Stimulated activated CD8-positive, alpha-beta memory T cell treated with anti-CD3 and anti-CD28 coated beads, Interleukin-2, amount 100 ng/mL, for 48 hours (primary cell): ENCODE data around the gene IL17B.
A peak's percentile ranks its signal among the peaks of the same experiment; 100 is the strongest.
"Not testable (repeated sequence)": the region's sequence is repeated elsewhere in the genome, so short reads cannot be mapped to it uniquely, and the experiment has no call there.

Source experiments
- DNase-seq, 2 donors: peaks; one replicate each; pipeline ENCODE4 v3.0.0-alpha.2; 2020; ENCODE audit warnings: low read depth in 2 of 2

IL17B gene

GRCh38 chr5:149400304-149400703, 21.2 kb upstream of the IL17B start:
- DNase-seq = no peak

DNA sequence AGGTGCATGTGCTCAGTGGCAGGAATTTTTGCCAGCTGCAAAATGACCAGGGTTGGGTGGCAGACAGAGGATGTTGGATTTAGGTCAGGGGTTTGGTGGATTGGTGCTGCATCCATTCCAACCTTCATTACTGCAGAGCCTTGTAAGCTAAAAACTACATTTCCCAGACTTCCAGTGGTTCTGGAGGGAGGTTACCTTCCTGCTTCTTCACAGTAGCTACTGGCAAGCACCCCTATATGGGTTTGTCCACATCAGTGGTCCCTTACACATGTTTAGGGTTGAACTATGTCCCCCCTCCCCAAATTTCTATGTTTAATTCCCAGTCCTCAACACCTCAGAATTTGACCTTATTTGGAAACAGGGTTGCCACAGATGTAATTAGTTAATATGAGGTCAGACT, 20.7 kb upstream of the IL17B start:
- no peak for DNase-seq

DNA sequence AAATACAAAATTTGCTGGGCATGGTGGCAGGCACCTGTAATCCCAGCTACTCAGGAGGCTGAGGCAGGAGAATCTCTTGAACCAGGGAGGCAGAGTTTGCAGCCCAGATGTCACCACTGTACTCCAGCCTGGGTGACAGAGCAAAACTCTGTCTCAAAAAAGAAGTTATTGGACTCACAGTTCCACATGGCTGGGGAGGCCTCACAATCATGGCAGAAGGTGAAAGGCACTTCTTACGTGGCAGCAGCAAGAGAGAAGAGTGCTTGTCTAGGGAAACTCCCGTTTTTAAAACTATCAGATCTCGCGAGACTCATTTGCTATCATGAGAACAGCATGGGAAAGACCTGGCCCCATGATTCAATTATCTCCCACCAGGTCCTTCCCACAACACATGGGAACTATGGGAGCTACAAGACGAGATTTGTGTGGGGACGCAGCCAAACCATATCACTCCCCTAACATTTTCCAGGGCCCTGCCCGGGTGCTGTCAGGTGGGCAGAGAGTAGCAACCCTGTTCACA, 19.7 kb upstream of the IL17B start:
- not testable (repeated sequence) for DNase-seq

DNA sequence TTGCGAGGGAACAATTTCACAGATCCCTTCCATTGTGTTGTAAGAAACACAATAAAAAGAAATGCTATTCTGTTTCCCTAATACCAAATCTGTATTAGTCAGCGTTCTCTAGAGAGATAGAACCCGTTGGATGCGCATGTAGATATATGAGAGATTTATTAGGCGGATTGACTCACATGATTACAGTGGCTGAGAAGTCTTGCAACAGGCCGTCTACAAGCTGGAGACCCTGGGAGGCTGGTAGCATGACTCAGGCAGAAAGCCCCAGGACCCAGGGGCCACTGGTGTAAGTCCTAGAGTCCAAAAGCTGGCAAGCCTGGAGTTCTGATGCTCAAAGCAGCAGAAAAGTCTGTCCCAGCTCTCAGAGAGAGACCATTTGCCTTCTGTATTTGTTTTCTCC, 18.4 kb upstream of the IL17B start:
- no peak for DNase-seq

GRCh38 chr5:149394996-149395395, 15.9 kb upstream of the IL17B start:
- not testable (repeated sequence) for DNase-seq

GRCh38 chr5:149392718-149393117, 13.6 kb upstream of the IL17B start:
- DNase-seq = no peak

DNA sequence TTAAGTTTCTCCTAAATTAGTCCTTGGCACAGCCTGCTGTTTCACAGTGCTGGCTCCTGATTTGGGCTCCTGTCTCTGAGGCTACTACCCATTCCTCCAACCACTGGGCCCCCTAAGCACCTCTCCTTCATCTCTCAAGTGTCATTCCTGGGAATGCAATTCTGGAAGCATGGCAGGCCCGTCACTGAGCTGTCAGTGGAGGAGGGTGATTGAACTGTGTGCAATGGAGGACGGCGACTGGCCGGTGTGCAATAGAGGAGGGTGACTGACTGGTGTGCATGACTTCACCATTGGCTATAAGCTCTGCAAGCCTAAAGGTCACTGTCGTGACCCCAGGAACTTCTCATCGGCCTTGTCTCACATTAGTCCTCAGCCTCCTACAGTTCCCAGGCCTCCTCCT, 12.4 kb upstream of the IL17B start:
- DNase-seq = no peak

- DNase-seq = not testable (repeated sequence)
Measured at GRCh38 chr5:149391076-149391475, 12.0 kb upstream of the IL17B start.

- DNase-seq = no peak
Measured at GRCh38 chr5:149389552-149390495, 10.7 kb upstream of the IL17B start.

GRCh38 chr5:149388498-149389190, 9.6 kb upstream of the IL17B start:
- no peak for DNase-seq

DNA sequence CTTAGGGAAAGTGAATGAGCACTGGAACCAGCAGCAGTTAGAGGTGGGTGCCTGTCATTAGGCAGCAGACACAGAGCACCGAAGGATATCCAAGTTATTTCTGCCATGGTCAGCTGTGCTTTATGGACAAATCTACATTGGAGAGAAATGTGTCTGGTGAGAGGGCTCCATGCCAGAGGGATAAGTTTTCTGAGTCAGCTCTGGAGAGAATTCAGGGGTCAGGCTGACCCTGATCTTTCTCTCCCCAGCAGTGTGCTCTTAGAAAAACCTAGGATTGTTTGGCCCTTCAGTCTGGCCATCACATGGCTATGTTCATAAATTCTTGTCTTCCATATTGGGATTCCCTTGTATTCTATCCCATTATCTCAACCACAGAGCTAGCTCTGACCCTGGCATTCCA, 8.9 kb upstream of the IL17B start:
- DNase-seq = no peak

DNA sequence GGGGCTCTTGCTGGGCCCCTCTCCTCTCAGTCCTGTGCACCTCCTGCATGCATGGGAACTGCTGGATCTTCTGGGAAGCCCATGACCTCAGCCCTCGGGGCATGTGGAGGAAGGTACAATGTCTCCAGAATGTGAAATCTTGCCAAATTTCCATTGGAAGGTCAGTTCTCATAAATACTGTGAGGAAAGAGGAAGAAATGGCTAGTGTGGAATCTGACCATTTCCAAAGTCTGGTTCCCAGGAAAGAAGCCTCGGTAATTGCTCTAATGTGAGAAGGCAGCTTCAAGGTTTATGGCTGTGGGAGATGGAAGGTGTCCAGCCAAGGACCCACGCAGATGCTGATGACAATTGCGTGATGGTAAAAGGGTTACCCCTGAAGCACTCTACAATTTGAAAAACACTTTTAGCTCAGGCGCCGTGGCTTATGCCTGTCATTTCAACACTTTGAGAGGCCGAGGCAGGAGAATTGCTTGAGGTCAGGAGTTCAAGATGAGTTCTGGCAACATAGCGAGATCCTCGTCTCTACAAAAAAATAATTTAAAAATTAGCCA, 8.1 kb upstream of the IL17B start:
- no peak for DNase-seq

- DNase-seq = no peak
Measured at GRCh38 chr5:149386166-149386565, 7.1 kb upstream of the IL17B start.

DNA sequence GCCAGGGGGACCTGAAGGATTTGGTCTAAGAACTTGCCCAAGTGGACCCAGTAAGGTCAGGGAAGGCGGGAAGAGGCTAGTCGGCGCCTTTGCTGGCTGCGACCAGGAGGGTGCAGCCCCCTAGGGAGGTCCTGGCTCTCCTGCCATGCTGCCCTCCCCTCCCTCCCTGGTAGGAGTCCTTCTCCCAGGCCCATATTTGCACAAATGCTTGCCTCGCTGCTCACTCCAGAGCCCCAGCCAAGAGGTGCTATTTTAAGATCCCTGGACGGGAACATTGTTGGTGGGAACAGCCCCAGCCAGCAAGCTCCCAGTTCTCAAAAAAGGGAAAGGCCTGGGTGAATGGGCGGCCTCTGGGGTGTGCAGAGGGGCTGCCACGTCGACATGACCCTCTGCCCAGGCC, 4.3 kb upstream of the IL17B start:
- DNase-seq = no peak

DNA sequence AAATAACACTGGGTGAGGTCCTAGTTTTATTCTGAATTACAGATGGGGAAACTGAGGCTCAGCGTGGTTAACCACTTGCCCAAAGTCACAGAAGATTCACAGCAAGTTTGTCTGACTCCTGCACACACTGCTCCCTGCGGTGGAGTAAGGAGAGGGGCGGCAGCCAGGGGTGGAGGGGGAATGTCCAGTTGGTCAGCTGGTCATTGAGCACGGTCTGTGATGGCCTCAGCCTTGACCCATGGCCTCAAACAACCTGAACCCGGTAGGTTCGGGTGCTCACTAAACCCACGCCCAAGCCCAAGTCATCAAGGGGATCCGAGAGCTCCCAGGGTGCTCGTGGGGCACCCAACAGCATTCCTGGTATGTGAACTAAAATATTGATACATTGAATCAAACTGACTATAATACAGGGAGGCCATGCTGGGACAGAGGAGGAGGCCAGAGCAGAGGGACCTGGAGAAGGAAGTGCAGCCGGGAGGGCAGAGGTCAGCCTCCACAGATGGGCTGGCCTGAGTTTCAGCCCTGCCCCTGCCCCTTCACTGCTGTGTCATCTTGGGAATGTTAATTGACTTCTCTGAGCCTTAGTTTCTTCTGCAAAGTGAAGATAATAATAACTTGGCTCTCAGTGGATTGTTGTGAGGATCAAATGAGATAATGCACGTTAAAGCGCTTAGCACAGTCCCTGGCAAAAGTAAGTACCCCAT, 3.6 kb upstream of the IL17B start:
- no peak for DNase-seq

DNA sequence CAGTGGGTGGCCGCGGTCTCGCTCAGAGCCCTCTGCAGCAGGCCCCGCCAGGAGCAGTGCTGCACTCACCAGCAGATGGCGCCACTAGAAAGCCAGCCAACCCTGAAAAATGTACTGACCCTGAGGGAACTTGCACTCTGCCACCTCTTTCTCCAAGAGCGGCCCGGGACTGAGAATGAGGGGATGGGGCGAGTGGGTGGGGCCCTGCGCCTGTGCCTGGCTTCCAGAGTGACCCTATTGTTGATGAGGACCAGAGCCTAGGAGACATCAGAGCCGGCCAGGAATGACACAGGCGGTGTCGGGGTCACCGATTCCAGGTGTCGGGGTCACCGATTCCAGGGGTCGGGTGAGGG, 2.9 kb upstream of the IL17B start:
- peak; percentile 58 to 65 for DNase-seq

- no peak for DNase-seq
Measured at GRCh38 chr5:149381261-149381985, 2.3 kb upstream of the IL17B start.

GRCh38 chr5:149380466-149381121, 1.5 kb upstream of the IL17B start:
- DNase-seq = no peak

- no peak for DNase-seq
Measured at GRCh38 chr5:149379818-149380374, 804 bp upstream of the IL17B start.

GRCh38 chr5:149378241-149378820, 761 bp downstream of the IL17B start:
- DNase-seq = no peak
